ENCODE measurements around the gene POU3F2.

DNA sequence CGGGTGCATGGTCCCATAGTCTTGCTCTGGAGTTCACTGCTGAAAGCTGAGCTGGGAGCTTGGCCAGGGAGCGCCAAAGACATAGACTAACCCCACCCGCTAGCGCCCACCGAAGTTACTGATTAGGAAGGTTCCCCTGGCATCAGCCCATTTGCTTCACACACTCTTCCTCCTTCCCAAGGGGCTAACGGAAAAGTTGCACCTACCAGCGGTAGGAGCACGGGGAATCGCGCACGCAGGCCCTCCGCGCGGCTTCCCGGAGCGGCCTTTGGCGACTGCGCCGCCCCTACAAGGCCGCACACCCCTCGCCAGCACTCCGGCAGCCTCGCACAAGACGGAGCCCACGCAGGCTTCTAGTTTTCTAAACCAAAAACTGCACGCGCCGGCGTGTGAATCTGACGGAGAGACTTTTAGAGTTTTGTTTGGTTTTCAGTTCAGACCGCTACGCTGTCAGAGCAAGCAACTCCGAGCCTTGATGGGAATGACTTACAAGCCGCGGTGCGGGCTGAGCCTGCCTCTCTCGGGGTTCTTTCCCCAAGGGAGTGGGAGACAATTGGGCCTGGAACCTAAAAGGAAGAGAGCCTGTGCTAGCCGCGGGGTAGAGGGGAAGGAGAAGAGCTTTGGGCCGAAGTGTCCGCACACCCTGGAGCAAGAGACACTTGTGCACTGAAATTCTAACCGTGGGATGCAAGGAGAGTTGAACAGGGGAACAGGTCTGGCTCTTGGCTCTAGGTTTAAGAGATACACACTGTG is 891 bp upstream of the POU3F2 start:
- TF ChIP-seq, protein P1, sequence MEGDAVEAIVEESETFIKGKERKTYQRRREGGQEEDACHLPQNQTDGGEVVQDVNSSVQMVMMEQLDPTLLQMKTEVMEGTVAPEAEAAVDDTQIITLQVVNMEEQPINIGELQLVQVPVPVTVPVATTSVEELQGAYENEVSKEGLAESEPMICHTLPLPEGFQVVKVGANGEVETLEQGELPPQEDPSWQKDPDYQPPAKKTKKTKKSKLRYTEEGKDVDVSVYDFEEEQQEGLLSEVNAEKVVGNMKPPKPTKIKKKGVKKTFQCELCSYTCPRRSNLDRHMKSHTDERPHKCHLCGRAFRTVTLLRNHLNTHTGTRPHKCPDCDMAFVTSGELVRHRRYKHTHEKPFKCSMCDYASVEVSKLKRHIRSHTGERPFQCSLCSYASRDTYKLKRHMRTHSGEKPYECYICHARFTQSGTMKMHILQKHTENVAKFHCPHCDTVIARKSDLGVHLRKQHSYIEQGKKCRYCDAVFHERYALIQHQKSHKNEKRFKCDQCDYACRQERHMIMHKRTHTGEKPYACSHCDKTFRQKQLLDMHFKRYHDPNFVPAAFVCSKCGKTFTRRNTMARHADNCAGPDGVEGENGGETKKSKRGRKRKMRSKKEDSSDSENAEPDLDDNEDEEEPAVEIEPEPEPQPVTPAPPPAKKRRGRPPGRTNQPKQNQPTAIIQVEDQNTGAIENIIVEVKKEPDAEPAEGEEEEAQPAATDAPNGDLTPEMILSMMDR (conservative IDR thresholded peaks at IDR 0.05 in 1 of 2, IDR thresholded peaks at IDR 0.05 in 1 of 2; ENCODE audit: low read depth in 1 of 2, low read length in 2 of 2) = no peak
- TF ChIP-seq EZH2 (IDR thresholded peaks at IDR 0.05; ENCODE audit: low read length, missing control alignments) = peak; percentile 41

Measured in fibroblast of lung (primary cell).